HL-60/S4 (cell line): ENCODE results near the gene P2RX3.
"Not testable (repeated sequence)": the region's sequence is repeated elsewhere in the genome, so short reads cannot be mapped to it uniquely, and the experiment has no call there.

Experiments
- in situ Hi-C: fragments of 300-500 bp; cut with MboI; formaldehyde crosslinking; loops from 2 replicates; pipeline ENCODE4 v1.14.3; 2022; ENCODE audit warnings: low sequenced_read_pairs

The P2RX3 gene

GRCh38 chr11:57338142-57338541 is at the start of gene P2RX3:
Gene P2RX3 (plus strand): TSS chr11:57338352. CDS start chr11:57338551, 199 bp downstream.
- in situ Hi-C loops: no loop called here

DNA sequence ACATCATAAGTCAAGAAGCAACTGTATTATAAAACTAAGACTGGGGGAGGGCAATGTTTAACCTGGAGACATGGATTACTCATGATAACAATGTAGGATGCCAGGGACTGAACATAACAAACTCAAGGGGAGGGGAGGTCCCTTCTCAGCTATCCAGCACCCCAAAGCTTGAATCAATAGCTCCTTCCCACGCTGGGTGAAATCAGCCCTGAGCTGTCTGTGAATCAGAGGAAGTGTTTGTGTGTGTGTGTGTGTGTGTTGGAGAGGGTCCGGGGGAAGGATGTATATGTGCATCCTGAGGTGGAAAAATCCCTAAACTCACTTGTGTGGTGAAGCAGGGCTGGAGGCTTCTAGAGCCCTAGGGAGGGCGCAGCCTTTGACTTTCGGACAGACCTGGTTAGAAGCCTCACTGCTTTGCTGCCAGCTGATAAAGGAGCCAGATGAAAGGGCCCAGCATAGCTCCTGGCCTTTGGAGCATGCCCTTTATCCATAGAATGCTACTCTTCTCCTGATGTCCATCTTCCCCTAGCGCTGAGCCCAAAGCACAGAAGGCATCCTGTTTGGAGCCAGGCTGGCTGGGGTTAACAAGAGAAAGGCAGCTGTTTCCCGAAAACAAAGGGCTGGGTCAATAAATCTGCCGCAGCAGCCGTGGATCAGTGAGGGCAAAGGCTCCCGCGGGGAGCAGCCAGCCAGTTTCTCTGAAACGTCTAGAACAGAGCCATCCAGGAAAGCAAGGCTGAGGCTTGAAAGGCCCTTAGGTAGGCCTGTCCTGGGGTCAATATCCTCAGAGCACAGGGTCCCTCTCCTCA is 49.2 kb upstream of the P2RX3 start:
- in situ Hi-C loops: no loop called here

- in situ Hi-C loops: no loop called here
Observed at GRCh38 chr11:57290288-57290687, 47.9 kb upstream of the P2RX3 start.

DNA sequence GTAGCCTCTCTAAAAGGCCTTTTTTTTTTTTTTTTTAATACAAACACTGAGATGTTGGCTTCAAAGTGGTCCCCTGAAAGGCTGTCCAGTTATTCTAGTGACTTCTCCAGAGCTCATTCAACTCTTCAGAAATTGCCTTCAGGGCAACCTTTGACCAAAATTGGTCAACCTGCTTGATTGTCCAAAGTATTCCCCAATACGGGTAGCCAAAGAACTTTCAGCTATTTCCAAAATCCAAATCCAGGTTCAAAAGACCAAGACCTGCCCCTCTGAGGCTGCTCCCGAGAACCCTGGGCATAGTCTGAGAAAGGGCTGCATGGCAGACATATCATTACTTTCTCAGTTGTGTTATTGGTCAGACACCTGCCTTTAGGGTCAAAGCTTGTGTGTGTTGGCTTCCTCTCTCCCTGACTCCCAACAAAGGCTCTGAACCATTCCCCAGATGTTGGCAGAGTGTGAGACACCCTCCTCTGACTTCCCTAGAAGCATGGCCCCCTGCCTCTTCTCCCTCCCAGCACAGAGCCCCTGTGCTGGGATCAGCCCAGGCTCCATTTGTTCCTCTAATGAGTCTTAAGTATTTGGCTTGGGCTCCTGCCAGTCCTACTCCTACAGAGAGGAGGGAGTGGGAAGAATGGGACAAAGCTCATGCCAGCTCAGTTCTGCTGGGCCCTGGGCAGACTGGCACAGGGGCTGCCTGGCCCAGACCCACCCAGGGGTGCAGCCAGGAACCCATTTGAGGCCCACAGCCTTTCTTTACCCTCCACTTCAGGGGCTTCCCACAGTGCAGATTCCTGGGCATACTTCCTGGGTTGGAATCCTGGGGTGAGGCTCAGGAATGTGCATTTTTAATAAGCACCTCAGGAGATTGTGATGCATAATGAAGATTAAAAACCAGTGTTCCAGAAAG is 43.7 kb upstream of the P2RX3 start:
- in situ Hi-C loops: no loop called here

DNA sequence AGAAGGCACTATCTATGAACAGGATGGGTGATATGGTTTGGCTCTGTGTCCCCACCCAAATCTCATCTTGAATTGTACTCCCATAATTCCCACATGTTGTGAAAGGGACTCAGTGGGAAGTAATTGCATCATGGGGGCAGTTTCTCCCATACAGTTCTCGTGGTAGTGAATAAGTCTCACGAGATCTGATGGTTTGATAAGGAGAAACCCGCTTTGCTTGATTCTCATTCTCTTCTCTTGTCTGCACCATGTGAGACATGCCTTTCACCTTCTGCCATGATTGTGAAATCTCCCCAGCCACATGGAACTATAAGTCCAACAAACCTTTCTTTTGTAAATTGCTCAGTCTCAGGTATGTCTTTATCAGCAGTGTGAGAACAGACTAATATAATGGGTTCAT is 41.9 kb upstream of the P2RX3 start:
- in situ Hi-C loops: not testable (repeated sequence)

- in situ Hi-C loops: no loop called here
Observed at GRCh38 chr11:57297221-57297620, 40.9 kb upstream of the P2RX3 start.

- in situ Hi-C loops: no loop called here
Observed at GRCh38 chr11:57299150-57299737, 38.9 kb upstream of the P2RX3 start.

DNA sequence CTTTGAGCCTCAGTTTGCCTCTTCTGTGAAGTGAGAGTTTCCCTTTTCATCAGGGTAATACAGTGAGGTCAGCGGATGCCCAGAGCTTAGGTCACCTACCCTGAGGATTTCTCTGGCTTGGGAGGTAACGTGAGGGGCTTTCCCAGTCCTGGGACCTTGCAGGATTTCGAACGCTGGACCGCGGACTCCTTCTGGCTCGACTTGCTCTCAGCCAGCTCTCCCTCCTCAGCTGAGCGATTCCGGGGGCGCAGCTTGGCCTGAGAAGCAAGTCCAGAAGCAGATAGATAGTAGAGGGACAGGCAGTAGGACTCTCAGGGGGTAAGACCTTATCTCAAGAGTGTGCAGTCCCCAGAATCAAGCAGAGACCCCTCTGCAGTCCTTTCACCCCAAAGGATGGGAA is 37.4 kb upstream of the P2RX3 start:
- in situ Hi-C loops: loop anchor here (25.0 kb wide), 1 partner anchor 88 kb away; no protein-coding TSS in a partner anchor

- in situ Hi-C loops: loop anchor here (25.0 kb wide), 1 partner anchor 90 kb away; no protein-coding TSS in a partner anchor
Observed at GRCh38 chr11:57301711-57302423, 36.3 kb upstream of the P2RX3 start.

GRCh38 chr11:57302489-57302888 is 35.7 kb upstream of the P2RX3 start:
- in situ Hi-C loops: loop anchor here (25.0 kb wide), 1 partner anchor 90 kb away; no protein-coding TSS in a partner anchor

DNA sequence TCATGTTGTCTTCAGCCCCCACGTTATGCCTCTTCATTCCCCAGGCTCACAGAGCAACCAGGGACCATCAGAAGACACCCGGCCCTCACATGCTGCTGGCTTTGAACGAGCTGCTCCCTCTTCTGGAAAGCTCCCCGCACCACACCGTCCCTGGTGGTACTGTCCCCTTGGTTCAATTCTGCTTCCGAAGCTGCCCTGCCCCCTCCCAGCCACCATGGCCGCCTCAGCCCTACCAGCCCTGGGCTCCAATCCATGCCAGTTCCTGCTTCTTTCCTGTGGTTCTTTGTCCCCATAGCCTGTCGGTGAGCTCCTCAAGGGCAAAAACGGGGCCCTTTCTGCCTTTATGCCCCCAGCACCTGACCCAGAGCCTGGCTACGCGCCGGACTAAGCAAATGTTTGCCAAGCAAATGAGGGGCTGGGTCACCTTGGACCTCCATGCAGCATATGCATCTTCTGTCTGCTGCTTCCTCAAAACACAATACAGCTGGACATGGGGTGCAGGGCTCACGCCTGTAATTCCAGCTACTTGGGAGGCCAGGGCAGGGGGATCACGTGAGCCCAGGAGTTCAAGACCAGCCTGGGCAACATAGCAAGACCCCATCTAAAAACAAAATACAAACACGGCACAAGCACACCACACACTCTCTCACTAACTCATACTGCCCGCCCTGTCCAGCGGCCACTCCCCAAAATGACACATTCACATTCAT is 34.7 kb upstream of the P2RX3 start:
- in situ Hi-C loops: loop anchor here (25.0 kb wide), 1 partner anchor 91 kb away; no protein-coding TSS in a partner anchor

- in situ Hi-C loops: loop anchor here (25.0 kb wide), 1 partner anchor 92 kb away; no protein-coding TSS in a partner anchor
Observed at GRCh38 chr11:57303990-57304579, 34.1 kb upstream of the P2RX3 start.

DNA sequence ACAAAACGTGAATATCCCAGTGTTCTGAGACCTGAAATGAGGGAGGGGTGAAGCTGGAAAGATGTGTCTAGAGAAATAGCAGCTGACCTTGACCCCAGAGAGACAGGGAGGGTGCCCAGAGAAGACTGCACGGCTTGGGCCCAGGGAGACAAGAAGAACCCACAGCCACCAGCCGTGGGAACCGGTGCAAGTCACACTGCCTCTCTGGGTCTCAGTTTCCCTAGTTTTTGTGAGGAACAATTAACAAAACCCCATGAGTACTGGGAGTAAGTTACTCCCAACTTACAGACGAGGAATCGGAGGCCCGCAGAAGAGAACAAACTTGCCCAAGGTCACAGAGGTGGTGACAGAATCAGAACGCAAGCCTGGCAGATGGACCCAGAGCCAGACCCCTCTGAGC is 32.6 kb upstream of the P2RX3 start:
- in situ Hi-C loops: loop anchor here (25.0 kb wide), 1 partner anchor 93 kb away; no protein-coding TSS in a partner anchor

DNA sequence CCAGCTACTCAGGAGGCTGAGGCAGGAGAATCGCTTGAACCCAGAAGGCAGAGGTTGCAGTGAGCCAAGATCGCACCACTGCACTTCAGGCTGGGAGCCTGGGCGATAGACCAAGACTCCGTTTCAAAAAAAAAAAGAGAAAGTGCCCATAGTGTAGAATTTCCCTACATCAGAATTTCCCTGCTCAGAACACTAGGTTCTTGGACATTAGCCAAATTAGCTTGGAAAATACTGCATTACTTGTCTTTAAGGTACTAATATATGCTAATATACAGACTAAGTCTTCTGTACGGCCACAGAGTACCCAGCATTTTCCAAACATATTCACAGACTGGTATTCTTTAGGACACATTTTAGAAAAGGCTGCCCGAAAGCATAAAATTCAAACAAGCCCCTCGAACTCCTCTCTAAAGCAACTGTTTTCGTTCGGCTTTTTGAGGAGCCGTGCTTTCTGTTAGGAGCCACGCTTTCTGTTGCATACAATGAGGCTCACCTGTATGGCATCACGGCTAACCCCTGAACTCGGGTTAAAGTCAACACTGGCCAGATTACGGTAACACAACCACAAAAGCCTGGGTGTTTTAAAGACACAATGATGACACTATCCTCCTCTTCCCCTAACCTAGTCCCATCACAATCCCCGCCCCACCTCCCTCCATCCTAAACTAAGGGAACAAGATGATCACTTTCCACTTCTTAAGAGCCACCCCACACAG is 31.8 kb upstream of the P2RX3 start:
- in situ Hi-C loops: loop anchor here (25.0 kb wide), 1 partner anchor 94 kb away; no protein-coding TSS in a partner anchor

DNA sequence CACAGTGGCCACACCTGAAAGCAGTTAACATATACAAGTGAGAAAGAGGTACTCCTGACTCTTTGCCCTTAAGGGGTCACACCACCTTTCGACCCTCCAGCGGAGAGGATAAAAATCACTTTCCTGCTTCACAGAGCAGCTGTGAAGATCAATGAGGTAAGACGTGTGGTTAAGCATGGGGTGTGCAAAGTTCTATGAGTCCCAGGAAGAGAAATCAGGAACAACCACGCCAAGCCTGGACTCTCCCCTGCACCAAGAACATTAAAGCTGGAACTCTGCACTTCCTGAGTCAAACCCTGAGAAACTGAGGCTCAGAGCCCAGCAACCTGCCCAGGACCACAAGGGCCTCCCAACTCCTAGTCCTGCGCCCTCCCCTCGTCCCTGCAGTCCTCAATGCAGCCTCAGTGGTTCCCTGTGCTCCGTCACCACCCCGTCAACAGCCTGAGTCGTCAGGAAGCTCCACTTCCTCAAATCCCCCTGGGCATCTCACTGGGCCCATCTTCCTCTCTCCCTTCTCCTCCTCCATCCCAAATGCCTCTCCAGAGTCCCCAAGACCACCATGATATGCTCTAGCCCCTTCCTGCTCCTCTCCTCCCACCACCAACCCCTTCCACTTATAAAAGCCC is 31.1 kb upstream of the P2RX3 start:
- in situ Hi-C loops: loop anchor here (25.0 kb wide), 1 partner anchor 95 kb away; no protein-coding TSS in a partner anchor

DNA sequence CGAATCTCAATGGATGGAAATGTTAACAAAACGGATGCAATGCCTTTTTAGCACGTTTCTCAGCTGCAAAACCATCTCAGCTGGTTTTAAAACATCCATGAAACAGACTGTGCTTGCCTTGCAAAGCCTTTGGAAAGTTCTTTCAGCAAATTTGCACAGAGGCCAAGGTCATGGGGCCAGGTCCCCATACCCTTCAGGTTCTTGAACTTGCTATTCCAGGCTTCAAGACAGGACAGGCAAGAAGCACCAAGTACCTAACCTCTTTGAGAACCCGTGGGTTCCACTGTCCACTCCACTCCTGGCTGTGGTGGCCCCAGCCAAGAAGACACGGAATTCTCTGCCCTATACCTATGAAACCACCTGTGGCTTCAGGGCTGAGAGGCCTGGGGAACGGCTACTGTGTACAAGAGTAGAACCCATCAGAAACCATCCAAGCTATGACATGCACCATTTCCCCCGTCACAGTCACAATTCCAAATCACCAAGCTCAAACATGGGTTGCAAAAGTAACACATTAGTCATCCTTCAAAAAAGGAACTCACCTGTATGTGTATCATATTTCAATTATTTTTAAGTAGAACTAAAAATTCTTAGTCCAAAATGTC is 30.4 kb upstream of the P2RX3 start:
- in situ Hi-C loops: loop anchor here (25.0 kb wide), 1 partner anchor 95 kb away; no protein-coding TSS in a partner anchor

GRCh38 chr11:57308426-57309060 is 29.6 kb upstream of the P2RX3 start:
- in situ Hi-C loops: loop anchor here (25.0 kb wide), 1 partner anchor 96 kb away; no protein-coding TSS in a partner anchor
